Measurements from ENCODE around the gene RAB28.

GRCh38 chr4:13493793-13494192 is 9.7 kb upstream of the RAB28 start:
- TF ChIP-seq RNF2 (IDR thresholded peaks at IDR 0.05; ENCODE audit: borderline replicate concordance, low read depth) = no peak
- no peak for TF ChIP-seq USF2 (IDR thresholded peaks at IDR 0.05)
- TF ChIP-seq BCL3 (IDR thresholded peaks at IDR 0.05) = no peak
- no peak for TF ChIP-seq CTCF (IDR thresholded peaks at IDR 0.05)
- no peak for TF ChIP-seq POLR2A (IDR thresholded peaks at IDR 0.05; ENCODE audit: low read length)
- no peak for TF ChIP-seq HMGXB4 (CRISPR knock-in tag; IDR thresholded peaks at IDR 0.05; ENCODE audit: borderline replicate concordance)
